ENCODE results near the gene CNTNAP1.

The CNTNAP1 gene

GRCh38 chr17:42670789-42671657, 11.3 kb upstream of the CNTNAP1 start:
- DNase-seq (ENCODE audit: low read depth in 2 of 3, low spot score in 2 of 3) = no peak

GRCh38 chr17:42672038-42672437, 10.3 kb upstream of the CNTNAP1 start:
- no peak for DNase-seq (ENCODE audit: low read depth in 2 of 3, low spot score in 2 of 3)

GRCh38 chr17:42673266-42673884, 9.0 kb upstream of the CNTNAP1 start:
- no peak for DNase-seq (ENCODE audit: low read depth in 2 of 3, low spot score in 2 of 3)

GRCh38 chr17:42673885-42674754, 8.2 kb upstream of the CNTNAP1 start:
- no peak for DNase-seq (ENCODE audit: low read depth in 2 of 3, low spot score in 2 of 3)

- DNase-seq (ENCODE audit: low read depth in 2 of 3, low spot score in 2 of 3) = no peak
Observed at GRCh38 chr17:42674755-42675347, 7.5 kb upstream of the CNTNAP1 start.

DNA sequence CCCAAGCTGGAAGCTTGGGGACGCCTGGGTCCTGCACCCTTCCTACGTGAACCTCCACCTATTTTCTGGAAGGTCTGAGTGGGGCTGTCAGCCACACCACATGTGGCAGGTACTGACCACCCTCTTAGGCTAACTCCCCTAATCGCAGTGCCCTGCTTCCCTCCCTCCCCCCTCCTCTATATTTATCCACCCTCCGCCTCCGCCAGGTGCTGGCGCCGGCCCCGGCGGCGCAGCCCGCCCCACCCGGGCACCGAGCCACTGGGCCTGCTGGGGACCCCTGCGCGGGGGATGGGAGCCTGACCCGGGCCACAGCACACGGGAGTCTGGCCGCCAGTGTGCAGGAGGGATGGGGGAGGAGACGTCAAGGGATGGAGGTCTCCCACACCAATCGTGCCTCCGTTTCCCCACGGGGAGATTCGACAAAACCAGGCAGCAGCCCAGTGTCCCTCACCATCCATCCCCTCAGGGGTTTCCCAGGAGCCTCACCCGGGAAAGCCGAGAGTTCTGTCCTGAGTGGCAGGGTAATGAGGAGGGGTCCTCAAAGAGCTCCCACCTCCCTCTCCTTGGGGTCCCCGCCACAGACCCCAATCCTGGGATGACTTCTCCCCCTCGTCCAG, 6.9 kb upstream of the CNTNAP1 start:
- DNase-seq (ENCODE audit: low read depth in 2 of 3, low spot score in 2 of 3) = no peak

DNA sequence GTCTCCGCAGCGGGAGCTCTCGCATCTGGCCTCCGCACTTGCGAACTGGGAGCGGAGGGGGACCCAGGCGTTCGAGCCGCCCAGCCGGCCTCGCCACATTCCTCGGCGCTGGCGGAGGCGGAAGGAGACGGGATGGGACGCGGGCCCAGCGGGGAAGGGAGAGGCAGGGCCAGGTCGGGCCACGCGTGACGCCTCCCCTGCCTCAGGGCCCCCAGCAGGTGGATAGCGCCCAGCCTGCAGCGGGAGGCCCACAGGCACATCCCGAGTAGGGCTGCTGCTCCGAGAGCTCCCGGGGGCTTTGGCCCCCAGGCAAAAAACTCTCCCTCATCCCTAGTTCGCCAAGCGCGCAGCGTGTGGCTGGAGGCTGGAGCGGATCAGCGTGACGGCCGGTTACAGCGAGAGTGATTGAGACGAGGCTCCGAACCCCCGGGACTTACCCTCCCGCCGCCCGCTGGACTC, 6.3 kb upstream of the CNTNAP1 start:
- DNase-seq (ENCODE audit: low read depth in 2 of 3, low spot score in 2 of 3) = no peak

DNA sequence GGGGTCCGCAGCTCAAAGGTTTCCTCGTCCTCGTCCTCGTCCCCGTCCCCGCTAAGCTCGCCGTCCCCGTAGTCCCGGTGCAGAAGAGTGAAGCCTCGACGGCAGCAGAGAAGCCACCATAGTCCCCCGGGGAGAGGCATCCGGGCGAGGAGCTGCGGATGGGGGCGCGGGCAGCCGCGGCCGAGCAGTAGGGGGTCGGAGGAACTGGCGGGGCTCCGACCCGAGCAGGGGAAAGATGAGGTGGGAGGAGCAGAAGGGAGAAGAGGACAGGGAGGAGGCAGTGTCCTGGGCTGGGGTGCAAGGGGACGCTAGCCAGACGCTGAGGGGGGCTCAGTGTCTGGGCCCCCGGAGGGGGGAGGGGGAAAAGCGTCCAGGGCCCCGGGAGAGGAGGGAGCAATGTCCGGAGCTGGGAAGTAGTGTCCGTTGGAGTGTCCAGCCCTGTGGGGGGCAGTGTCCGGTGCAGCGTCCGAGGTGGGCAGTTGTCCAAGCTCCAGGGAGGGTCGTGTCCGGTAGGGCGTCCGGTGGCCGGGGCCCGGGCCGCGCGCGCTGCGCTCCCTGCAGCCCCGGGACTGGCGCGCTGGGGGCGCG, 5.8 kb upstream of the CNTNAP1 start, which contains the start of gene PLEKHH3:
PLEKHH3 (minus strand) TSS at position 571 of the 588 bp plus-strand sequence; CDS start at position 140, 431 bp downstream.
- no peak for DNase-seq (ENCODE audit: low read depth in 2 of 3, low spot score in 2 of 3)

- DNase-seq (ENCODE audit: low read depth in 2 of 3, low spot score in 2 of 3) = peak; percentile 91 to 99 (median 94)
Observed at GRCh38 chr17:42677012-42677857, 5.1 kb upstream of the CNTNAP1 start.

DNA sequence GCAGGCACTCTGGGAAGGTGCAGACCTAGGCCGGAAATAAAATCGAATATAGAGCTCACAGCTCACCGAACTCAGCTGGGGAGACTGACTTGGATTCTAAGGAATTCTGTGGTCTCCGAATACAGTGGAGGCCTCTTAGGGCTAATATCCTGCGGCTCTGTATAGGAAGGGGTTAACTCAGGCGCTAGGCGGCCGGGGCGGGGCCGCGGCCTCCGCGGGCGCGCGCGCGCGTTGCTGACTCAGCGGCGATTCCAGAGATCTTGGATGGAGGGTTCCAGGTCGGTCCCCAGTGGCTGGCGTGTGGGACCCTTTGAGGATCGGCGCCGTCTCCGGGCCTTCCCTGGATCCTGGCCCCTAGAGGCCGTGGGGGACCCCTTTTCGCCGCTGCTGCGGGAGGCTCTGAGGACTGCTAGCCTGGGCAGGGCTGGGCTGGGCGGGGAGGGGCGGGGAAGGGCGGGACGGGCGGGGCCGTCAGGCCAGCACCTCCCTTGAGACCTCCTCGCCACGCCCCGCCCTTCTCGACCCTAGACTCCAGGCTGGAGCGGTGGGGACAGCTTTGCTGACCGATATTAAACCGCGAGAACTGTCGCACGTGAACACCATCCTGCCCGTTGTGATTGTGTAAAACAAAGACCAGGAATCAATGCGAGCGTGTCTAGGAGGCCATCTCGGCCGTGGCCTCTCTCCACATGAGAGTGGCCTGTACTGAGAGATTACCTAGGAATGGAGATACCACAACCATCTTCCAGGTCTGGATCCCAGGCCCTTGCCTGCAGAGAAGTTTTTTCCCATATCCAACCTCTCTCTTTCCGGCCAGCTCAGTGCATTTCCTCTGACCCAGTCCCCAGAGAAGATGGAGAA, 4.2 kb upstream of the CNTNAP1 start:
- peak in 2 of 3 experiments; percentile 58 to 62 for DNase-seq (ENCODE audit: low read depth in 2 of 3, low spot score in 2 of 3)

DNA sequence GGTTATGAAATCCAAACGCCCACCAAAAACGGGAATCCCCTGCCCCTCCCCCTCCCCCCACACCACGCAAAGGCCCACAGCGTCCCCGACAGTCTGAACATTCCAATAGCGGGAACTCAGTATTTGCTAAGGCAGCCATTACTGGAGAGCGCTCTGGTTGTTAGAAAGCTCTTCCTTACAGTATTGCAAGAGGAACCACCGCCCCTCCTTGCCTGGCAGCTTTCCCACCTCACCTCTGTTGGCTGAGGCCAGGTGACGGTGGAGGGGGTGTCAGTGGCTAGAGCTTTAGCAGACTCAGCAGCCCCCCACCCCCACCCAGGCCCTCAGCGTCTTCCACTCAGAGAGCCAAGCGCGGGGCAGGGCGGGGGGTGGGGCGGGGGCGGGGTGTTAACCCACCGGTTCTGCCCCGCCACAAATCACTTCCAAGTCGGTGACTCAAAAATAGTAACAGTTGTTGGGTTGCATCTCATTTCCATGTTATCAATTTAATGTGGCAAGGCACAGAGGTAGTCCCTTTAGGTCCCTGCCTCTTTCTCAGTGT, 3.3 kb upstream of the CNTNAP1 start:
- DNase-seq (ENCODE audit: low read depth in 2 of 3, low spot score in 2 of 3) = peak in 1 of 3 experiments; percentile 31

GRCh38 chr17:42679492-42680330, 2.6 kb upstream of the CNTNAP1 start:
- peak in 1 of 3 experiments; percentile 54 for DNase-seq (ENCODE audit: low read depth in 2 of 3, low spot score in 2 of 3)

GRCh38 chr17:42680331-42680808, 2.0 kb upstream of the CNTNAP1 start:
- DNase-seq (ENCODE audit: low read depth in 2 of 3, low spot score in 2 of 3) = no peak

- DNase-seq (ENCODE audit: low read depth in 2 of 3, low spot score in 2 of 3) = no peak
Observed at GRCh38 chr17:42682722-42683403, 532 bp downstream of the CNTNAP1 start.

- DNase-seq (ENCODE audit: low read depth in 2 of 3, low spot score in 2 of 3) = no peak
Observed at GRCh38 chr17:42683407-42684034, 1.2 kb downstream of the CNTNAP1 start.

Data from activated CD8-positive, alpha-beta memory T cell treated with anti-CD3 and anti-CD28 coated beads for 48 hours (primary cell).